HepG2 (cell line): ENCODE results near the gene BANP. TPM values are rescaled to one million over a fixed set of nuclear protein-coding genes. Genes with fewer than 3 reads are reported as not detected.
A peak's percentile ranks its signal among the peaks of the same experiment; 100 is the strongest.

Source experiments
- ATAD3A ChIP-seq: sonication (generic); formaldehyde crosslinking; IDR thresholded peaks from 2 replicates; pipeline ENCODE4 v1.4.0; 2020; ENCODE audit warnings: missing genetic modification reagents
- FOXC1 ChIP-seq: sonication (generic); formaldehyde crosslinking; IDR thresholded peaks from 2 replicates; pipeline ENCODE4 v1.8.0; 2022; ENCODE audit warnings: mild to moderate bottlenecking, missing genetic modification reagents, borderline replicate concordance
- JUN ChIP-seq: sonication (generic); formaldehyde crosslinking; IDR thresholded peaks from 2 replicates; pipeline ENCODE4 v1.4.0; 2020; ENCODE audit warnings: mild to moderate bottlenecking, missing genetic modification reagents
- KLF16 ChIP-seq, 2 experiments: sonication (generic) in 1 of 2; formaldehyde crosslinking in 1 of 2; IDR thresholded peaks; 2 replicates each; pipeline versions ENCODE4 v1.6.1 to v1.8.0; 2016 to 2023; ENCODE audit warnings: missing genetic modification reagents in 2 of 2, missing compliant biosample characterization in 1 of 2
- XRCC5 ChIP-seq: fragments of 200-400 bp; formaldehyde crosslinking; optimal IDR thresholded peaks from 2 replicates; pipeline ENCODE3; 2017; ENCODE audit warnings: mild to moderate bottlenecking, low read length
- ZNF121 ChIP-seq: sonication (generic); formaldehyde crosslinking; IDR thresholded peaks from 2 replicates; pipeline ENCODE4 v1.5.0; 2020; ENCODE audit warnings: mild to moderate bottlenecking, missing genetic modification reagents
- ZNF317 ChIP-seq: sonication (generic); formaldehyde crosslinking; IDR thresholded peaks from 2 replicates; pipeline ENCODE4 v1.5.0; 2020; ENCODE audit warnings: mild to moderate bottlenecking, missing genetic modification reagents
- ZNF331 ChIP-seq: sonication (generic); formaldehyde crosslinking; IDR thresholded peaks from 2 replicates; pipeline ENCODE4 v1.4.0; 2020; ENCODE audit warnings: missing genetic modification reagents
- ZNF558 ChIP-seq: sonication (generic); formaldehyde crosslinking; IDR thresholded peaks from 2 replicates; pipeline ENCODE4 v1.9.0; 2022; ENCODE audit warnings: mild to moderate bottlenecking, missing genetic modification reagents, borderline replicate concordance
- ZNF607 ChIP-seq: sonication (generic); formaldehyde crosslinking; IDR thresholded peaks from 2 replicates; pipeline ENCODE4 v1.5.1; 2020; ENCODE audit warnings: missing genetic modification reagents, mild to moderate bottlenecking, borderline replicate concordance
- ZNF777 ChIP-seq: sonication (generic); formaldehyde crosslinking; IDR thresholded peaks from 2 replicates; pipeline ENCODE4 v1.4.0; 2020; ENCODE audit warnings: missing genetic modification reagents
- ZSCAN30 ChIP-seq: sonication (generic); formaldehyde crosslinking; IDR thresholded peaks from 2 replicates; pipeline ENCODE4 v1.5.0; 2020; ENCODE audit warnings: mild to moderate bottlenecking, missing genetic modification reagents
- polyA plus RNA-seq, 8 experiments: library from polyadenylated mRNA; depleted of rRNA in 3 of 8; stranded (reverse) in 7 of 8; unstranded in 1 of 8; fragments of >200 nt; fragmentation: Illumina TruSeq in 4 of 8; extraction: Trizol in 4 of 8; gene quantifications; 2 replicates each; pipeline versions ENCODE4 v1.2.1 to v1.2.3, GENCODE V29; 2011 to 2016; ENCODE audit warnings: low read depth in 4 of 8, missing spikeins in 1 of 8, mixed read lengths in 1 of 8; ENCODE audit not compliant: insufficient read depth in 1 of 8
- total RNA-seq, 5 experiments: library from RNA; depleted of rRNA; stranded (reverse); fragments of >200 nt; fragmentation: Illumina TruSeq; extraction: Trizol; gene quantifications; 2 replicates each; pipeline ENCODE4 v1.2.3, GENCODE V29; 2016; ENCODE audit warnings: low read depth in 1 of 5
- TF ChIP-seq, protein P1 (sequence below): sonication (generic); formaldehyde crosslinking; IDR thresholded peaks from one replicate; pipeline ENCODE4 v1.5.1; 2020; ENCODE audit warnings: mild to moderate bottlenecking, missing genetic modification reagents; ENCODE audit errors: not compliant biosample characterization
- TF ChIP-seq, protein P2 (sequence below): sonication (generic); formaldehyde crosslinking; IDR thresholded peaks from 2 replicates; pipeline ENCODE4 v1.9.0; 2022; ENCODE audit warnings: missing genetic modification reagents, mild to moderate bottlenecking, borderline replicate concordance
- TF ChIP-seq, protein P3 (sequence below), 2 experiments: sonication (generic) in 1 of 2; formaldehyde crosslinking in 1 of 2; IDR thresholded peaks; 2 replicates each; pipeline versions ENCODE4 v1.5.1 to v1.6.1; 2011 to 2020; ENCODE audit warnings: borderline replicate concordance in 1 of 2, low read depth in 1 of 2, low read length in 1 of 2, mild to moderate bottlenecking in 1 of 2, missing genetic modification reagents in 1 of 2, moderate library complexity in 1 of 2

Gene BANP
- total and polyA plus RNA-seq, 2 of the 13 experiments (the other 11 are each of a cell fraction or from before 2014, with no cell fraction given), result 20.2 to 23.8 TPM

DNA sequence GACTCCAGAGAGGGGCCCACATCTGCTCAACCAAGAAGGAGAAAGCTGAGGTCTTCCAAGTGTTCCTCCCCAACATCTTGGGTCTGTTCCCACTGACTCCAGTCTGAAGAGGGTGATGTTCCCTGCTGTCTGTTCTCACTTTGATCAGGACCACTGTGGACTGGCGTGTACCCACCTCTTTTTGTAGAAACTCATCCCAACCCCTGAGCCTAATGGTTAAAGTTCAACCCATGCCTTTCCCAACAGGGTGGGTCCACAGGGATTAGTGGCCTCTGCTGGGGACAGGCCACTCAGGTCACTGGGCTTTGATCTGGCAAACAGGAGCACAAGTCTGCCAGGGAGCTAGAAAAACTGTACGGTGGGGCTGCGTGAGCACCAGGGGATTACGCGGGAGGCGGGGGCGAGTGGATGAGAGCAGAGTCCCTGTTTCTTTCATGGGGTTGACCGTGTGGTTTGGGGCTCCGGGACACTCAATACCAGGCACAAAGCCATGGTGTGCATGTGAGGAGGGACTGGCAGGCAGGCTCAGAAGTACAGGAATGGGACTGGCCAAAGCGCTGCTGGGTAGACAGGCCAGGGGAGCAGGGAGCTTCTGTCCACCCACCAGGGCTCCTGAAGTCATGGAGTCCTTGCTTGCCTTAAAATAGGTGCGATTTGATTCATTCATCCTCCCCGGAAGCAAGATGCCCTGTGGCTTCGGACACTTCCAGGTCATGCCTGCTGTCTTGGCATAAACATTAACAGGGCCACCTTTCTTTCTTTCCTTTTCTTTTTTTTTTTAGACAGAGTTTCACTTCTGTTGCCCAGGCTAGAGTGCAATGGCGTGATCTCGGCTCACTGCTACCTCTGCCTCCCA lies 14.6 kb upstream of the BANP start, which contains the start of gene CA5A (continued):
- TF ChIP-seq, protein P1, sequence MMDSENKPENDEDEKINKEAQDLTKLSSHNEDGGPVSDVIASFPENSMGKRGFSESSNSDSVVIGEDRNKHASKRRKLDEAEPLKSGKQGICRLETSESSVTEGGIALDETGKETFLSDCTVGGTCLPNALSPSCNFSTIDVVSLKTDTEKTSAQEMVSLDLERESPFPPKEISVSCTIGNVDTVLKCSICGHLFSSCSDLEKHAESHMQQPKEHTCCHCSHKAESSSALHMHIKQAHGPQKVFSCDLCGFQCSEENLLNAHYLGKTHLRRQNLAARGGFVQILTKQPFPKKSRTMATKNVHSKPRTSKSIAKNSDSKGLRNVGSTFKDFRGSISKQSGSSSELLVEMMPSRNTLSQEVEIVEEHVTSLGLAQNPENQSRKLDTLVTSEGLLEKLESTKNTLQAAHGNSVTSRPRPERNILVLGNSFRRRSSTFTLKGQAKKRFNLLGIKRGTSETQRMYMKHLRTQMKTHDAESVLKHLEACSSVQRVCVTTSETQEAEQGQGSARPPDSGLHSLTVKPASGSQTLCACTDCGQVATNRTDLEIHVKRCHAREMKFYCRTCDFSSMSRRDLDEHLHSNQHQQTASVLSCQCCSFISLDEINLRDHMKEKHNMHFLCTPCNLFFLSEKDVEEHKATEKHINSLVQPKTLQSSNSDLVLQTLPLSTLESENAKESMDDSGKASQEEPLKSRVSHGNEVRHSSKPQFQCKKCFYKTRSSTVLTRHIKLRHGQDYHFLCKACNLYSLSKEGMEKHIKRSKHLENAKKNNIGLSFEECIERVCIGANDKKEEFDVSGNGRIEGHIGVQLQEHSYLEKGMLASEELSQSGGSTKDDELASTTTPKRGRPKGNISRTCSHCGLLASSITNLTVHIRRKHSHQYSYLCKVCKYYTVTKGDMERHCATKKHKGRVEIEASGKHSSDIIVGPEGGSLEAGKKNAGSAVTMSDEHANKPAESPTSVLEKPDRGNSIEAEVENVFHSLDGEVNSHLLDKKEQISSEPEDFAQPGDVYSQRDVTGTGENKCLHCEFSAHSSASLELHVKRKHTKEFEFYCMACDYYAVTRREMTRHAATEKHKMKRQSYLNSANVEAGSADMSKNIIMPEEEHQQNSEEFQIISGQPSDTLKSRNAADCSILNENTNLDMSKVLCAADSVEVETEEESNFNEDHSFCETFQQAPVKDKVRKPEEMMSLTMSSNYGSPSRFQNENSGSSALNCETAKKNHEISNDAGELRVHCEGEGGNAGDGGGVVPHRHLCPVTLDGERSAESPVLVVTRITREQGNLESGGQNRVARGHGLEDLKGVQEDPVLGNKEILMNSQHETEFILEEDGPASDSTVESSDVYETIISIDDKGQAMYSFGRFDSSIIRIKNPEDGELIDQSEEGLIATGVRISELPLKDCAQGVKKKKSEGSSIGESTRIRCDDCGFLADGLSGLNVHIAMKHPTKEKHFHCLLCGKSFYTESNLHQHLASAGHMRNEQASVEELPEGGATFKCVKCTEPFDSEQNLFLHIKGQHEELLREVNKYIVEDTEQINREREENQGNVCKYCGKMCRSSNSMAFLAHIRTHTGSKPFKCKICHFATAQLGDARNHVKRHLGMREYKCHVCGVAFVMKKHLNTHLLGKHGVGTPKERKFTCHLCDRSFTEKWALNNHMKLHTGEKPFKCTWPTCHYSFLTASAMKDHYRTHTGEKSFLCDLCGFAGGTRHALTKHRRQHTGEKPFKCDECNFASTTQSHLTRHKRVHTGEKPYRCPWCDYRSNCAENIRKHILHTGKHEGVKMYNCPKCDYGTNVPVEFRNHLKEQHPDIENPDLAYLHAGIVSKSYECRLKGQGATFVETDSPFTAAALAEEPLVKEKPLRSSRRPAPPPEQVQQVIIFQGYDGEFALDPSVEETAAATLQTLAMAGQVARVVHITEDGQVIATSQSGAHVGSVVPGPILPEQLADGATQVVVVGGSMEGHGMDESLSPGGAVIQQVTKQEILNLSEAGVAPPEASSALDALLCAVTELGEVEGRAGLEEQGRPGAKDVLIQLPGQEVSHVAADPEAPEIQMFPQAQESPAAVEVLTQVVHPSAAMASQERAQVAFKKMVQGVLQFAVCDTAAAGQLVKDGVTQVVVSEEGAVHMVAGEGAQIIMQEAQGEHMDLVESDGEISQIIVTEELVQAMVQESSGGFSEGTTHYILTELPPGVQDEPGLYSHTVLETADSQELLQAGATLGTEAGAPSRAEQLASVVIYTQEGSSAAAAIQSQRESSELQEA, result no peak
- TF ChIP-seq FOXC1 (CRISPR knock-in tag) (peak; percentile 97), ZNF121 (peak; percentile 59; the same call in 1 of the 2 replicates), ATAD3A (CRISPR knock-in tag) (peak; percentile 80; the same call in 1 of the 2 replicates), XRCC5 (peak; percentile 81), JUN (peak; percentile 48; the same call in 1 of the 2 replicates), KLF16 (CRISPR knock-in tag; IDR thresholded peaks at IDR 0.05) (peak in 1 of 2 experiments; percentile 80; a peak in 1 of 4 replicates), ZNF607 (CRISPR knock-in tag) (no peak; the same call in none of the 2 replicates), ZNF558 (CRISPR knock-in tag) (peak; percentile 18; the same call in 1 of the 2 replicates), ZNF777 (CRISPR knock-in tag) (no peak; the same call in 1 of the 2 replicates), ZNF317 (CRISPR knock-in tag) (peak; percentile 56; the same call in 1 of the 2 replicates), ZSCAN30 (no peak), ZNF331 (peak; percentile 92)
- TF ChIP-seq, protein P2, sequence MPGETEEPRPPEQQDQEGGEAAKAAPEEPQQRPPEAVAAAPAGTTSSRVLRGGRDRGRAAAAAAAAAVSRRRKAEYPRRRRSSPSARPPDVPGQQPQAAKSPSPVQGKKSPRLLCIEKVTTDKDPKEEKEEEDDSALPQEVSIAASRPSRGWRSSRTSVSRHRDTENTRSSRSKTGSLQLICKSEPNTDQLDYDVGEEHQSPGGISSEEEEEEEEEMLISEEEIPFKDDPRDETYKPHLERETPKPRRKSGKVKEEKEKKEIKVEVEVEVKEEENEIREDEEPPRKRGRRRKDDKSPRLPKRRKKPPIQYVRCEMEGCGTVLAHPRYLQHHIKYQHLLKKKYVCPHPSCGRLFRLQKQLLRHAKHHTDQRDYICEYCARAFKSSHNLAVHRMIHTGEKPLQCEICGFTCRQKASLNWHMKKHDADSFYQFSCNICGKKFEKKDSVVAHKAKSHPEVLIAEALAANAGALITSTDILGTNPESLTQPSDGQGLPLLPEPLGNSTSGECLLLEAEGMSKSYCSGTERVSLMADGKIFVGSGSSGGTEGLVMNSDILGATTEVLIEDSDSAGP, result peak; percentile 93
- TF ChIP-seq, protein P3, sequence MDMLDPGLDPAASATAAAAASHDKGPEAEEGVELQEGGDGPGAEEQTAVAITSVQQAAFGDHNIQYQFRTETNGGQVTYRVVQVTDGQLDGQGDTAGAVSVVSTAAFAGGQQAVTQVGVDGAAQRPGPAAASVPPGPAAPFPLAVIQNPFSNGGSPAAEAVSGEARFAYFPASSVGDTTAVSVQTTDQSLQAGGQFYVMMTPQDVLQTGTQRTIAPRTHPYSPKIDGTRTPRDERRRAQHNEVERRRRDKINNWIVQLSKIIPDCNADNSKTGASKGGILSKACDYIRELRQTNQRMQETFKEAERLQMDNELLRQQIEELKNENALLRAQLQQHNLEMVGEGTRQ (IDR thresholded peaks at IDR 0.05; ENCODE audit: low read depth, low read length), result no peak
- TF ChIP-seq, protein P3 (CRISPR knock-in tag; IDR thresholded peaks at IDR 0.05; ENCODE audit: borderline replicate concordance), result no peak
